ENCODE measurements around the gene TCP11L2. TPM values are rescaled to one million over a fixed set of nuclear protein-coding genes. Genes with fewer than 3 reads are reported as not detected.

The TCP11L2 gene
- total and polyA plus RNA-seq, 2 of the 4 experiments (the other 2 are of a cell fraction): 7.3 to 32.8 TPM

DNA sequence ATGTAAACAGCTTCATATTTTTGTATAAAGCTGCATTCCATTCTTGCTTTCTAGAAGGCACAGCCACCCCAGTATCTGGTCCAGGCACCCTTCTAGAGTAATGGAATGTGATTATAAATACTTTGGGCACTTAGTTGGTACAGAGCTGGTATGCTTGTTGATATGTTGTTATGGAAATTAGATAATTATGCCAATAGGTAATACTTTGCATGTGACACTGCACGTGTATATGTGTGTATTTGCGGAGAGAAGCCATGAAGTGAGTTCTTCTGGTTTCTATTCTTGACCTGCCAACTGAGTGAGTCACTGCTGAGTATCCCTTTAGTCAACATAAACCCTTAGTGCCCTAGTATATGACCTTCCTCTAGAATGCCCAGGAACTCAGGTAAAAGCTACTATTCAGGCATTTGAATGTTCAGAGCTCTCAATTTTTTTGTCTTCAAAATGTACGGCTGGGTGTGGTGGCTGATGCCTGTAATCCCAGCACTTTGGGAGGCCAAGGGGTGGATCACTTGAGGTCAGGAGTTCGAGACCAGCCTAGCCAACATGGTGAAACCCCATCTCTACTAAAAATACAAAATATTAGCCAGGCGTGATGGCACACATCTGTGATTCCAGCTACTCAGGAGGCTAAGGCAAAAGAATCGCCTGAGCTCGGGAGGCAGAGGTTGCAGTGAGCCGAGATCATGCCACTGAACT lies 6.2 kb upstream of the TCP11L2 start:
- Histone ChIP-seq H3K23ac (ENCODE audit: low read depth, low read length) (no peak overlapping the region), H3K18ac (ENCODE audit: low read depth, low read length) (peak overlapping the region; percentile 61; the same call in 1 of the 2 replicates), H3K4me2 (ENCODE audit: low read depth, low read length) (peak overlapping the region; percentile 30; the same call in 1 of the 2 replicates), H2BK20ac (ENCODE audit: low read depth, low read length) (peak overlapping the region; percentile 69; the same call in 1 of the 2 replicates), H3K79me1 (ENCODE audit: low read depth in 1 of 2, low read length in 2 of 2) (no peaks in the 10 kb centered on the region), H3K9me1 (ENCODE audit: insufficient read depth, low read length) (peaks cover 9% of the 10 kb centered on the region; the same call in 1 of the 2 replicates), H3K27me3 (ENCODE audit: control insufficient read depth, insufficient read depth, low read length) (no peaks in the 10 kb centered on the region), H4K5ac (ENCODE audit: low read depth, low read length) (peak overlapping the region; percentile 19; the same call in 1 of the 2 replicates), H3K14ac (replicated peaks; ENCODE audit: low read depth, low read length) (no peak overlapping the region), H3K36me3 (ENCODE audit: control insufficient read depth, insufficient read depth, low read length) (no peaks in the 10 kb centered on the region), H4K91ac (ENCODE audit: insufficient read depth, low read depth, low read length) (peak overlapping the region; percentile 75), H3K4me3 (ENCODE audit: insufficient read depth, low read depth, low read length) (no peak overlapping the region), H2BK120ac (ENCODE audit: low read depth, low read length) (peak overlapping the region; percentile 90), H2AK9ac (replicated peaks; ENCODE audit: low read depth, low read length, poor library complexity) (no peak overlapping the region), H3K4ac (ENCODE audit: low read depth, low read length) (peak overlapping the region; percentile 70), H3K4me1 (ENCODE audit: control insufficient read depth, insufficient read depth, low read length) (peaks cover under 1% of the 10 kb centered on the region; the same call in 1 of the 2 replicates), H4K20me1 (ENCODE audit: insufficient read depth, low read length) (no peaks in the 10 kb centered on the region), H2AK5ac (ENCODE audit: low read depth, low read length) (peak overlapping the region; percentile 88), H3K27ac (ENCODE audit: insufficient read depth, low read length) (peak overlapping the region; percentile 48; the same call in 1 of the 2 replicates), H4K8ac (ENCODE audit: low read depth in 2 of 2, low read length in 2 of 2) (peak overlapping the region in 1 of 2 experiments; percentile 53; a peak in 2 of 4 replicates), H3K9ac (ENCODE audit: low read depth, low read length) (no peak overlapping the region), H2AFZ (replicated peaks; ENCODE audit: low read length, poor library complexity) (no peak overlapping the region), H3K9me3 (ENCODE audit: control insufficient read depth, insufficient read depth, low read length) (no peaks in the 10 kb centered on the region), H3K56ac (ENCODE audit: extremely low read depth, insufficient read depth, low read length) (no peak overlapping the region), H2BK5ac (ENCODE audit: low read depth, low read length, poor library complexity, severe bottlenecking) (peak overlapping the region; percentile 83), H2BK15ac (ENCODE audit: low read depth, low read length) (peak overlapping the region; percentile 58; the same call in 1 of the 3 replicates)
- 80% methylated on average over 1 of the region's 8 CpGs; no CpG with 5 or more reads in 1 of the 2 experiments for WGBS, 2 experiments (ENCODE audit: extremely low coverage in 2 of 2, insufficient read length in 1 of 2)
- TF ChIP-seq USF2 (IDR thresholded peaks at IDR 0.05; ENCODE audit: low read depth, low read length): peak; percentile 69
- peak; percentile 75 for TF ChIP-seq FOS (IDR thresholded peaks at IDR 0.05; ENCODE audit: low read depth, low read length)
- TF ChIP-seq MAFK (IDR thresholded peaks at IDR 0.05; ENCODE audit: low read depth, low read length): no peak
- TF ChIP-seq BHLHE40 (IDR thresholded peaks at IDR 0.05; ENCODE audit: low read depth, low read length): peak; percentile 98
- 0 out of 2 replicates have a peak, but pooled peaks have one; percentile 22 for TF ChIP-seq MXI1 (IDR thresholded peaks at IDR 0.05; ENCODE audit: borderline replicate concordance, low read depth, low read length)
- no peak for TF ChIP-seq SMC3 (IDR thresholded peaks at IDR 0.05; ENCODE audit: low read depth, low read length)
- in situ Hi-C loops (cut with MboI; ENCODE audit: low sequenced_read_pairs): no loop called here
- DNase-seq (peak; percentile 91), ATAC-seq (ENCODE audit: low read depth) (peak; percentile 89)
- POLR2A ChIA-PET (ENCODE audit: unreplicated experiment): no interaction called here
- CTCF ChIA-PET: interaction anchor here (1.7 kb wide), 1 partner anchor 14 kb away, joined by 6 read pairs; no protein-coding TSS in a partner anchor
- no TSS peak for BruUV-seq (replicated peaks)
- dilution Hi-C loops (cut with HindIII; ENCODE audit: low sequenced_read_pairs, unreplicated experiment): no loop called here
- intact Hi-C loops (cut with micrococcal nuclease): no loop called here

All from IMR-90 (cell line).